Transverse colon (tissue), 4 donors: ENCODE results near the gene LDB2.

Source experiments
- EP300 ChIP-seq: sonication (generic); formaldehyde crosslinking; IDR thresholded peaks from one replicate; pipeline ENCODE4 v1.6.1; 2017; ENCODE audit warnings: antibody characterized with exemption, low read depth
- POLR2A ChIP-seq: fragments of 450-650 bp; IDR thresholded peaks from one replicate; pipeline ENCODE4 v1.6.1; 2016; ENCODE audit warnings: antibody characterized with exemption, mild to moderate bottlenecking, moderate library complexity
- POLR2AphosphoS5 ChIP-seq, 3 donors: sonication (generic); formaldehyde crosslinking; IDR thresholded peaks; one replicate each; pipeline ENCODE4 v1.6.1; 2016; ENCODE audit warnings: antibody characterized with exemption in 3 of 3
- TF ChIP-seq, protein P1 (sequence below), 5 experiments: fragments of 200-600 bp in 3 of 5; fragments of 450-650 bp in 2 of 5; sonication (generic) in 3 of 5; IDR thresholded peaks; 1 replicate in 2 of 5; 2 replicates in 3 of 5; pipeline ENCODE4 v1.5.1; 2016 to 2017; ENCODE audit warnings: antibody characterized with exemption in 5 of 5, inconsistent platforms in 3 of 5, mild to moderate bottlenecking in 2 of 5, moderate library complexity in 1 of 5

DNA sequence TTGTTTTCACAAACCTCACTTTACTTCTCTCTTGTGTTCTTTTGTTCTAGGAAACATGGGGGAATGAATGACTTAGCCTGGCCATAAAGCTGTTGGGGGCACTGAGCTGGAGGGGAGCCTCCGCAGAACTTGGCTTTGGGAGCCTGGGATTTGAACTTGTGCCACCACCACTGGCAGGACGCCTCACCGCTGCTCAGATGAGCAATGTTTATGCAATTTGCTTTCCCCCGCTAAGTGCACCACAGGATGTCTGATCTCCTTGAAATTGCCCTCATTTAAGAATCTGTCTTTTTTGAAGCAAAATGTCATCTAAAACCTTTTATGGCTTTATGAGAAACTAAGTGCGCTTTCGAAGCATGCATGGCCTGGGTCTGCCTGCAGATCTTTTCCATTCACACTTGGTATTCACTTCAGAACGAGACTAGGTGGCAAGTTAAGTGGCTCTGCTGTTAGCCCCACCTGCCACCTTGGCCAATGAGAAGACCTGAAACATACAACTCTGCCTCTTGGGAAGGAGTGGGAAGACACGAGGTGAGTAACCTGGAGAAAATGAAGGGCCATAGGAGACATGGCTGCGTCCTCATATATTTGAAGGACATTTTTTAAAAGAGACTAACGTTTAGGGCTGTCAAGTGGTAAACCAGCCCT, 119.3 kb downstream of the LDB2 start:
- TF ChIP-seq, protein P1, sequence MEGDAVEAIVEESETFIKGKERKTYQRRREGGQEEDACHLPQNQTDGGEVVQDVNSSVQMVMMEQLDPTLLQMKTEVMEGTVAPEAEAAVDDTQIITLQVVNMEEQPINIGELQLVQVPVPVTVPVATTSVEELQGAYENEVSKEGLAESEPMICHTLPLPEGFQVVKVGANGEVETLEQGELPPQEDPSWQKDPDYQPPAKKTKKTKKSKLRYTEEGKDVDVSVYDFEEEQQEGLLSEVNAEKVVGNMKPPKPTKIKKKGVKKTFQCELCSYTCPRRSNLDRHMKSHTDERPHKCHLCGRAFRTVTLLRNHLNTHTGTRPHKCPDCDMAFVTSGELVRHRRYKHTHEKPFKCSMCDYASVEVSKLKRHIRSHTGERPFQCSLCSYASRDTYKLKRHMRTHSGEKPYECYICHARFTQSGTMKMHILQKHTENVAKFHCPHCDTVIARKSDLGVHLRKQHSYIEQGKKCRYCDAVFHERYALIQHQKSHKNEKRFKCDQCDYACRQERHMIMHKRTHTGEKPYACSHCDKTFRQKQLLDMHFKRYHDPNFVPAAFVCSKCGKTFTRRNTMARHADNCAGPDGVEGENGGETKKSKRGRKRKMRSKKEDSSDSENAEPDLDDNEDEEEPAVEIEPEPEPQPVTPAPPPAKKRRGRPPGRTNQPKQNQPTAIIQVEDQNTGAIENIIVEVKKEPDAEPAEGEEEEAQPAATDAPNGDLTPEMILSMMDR (IDR thresholded peaks at IDR 0.05) = no peak
- TF ChIP-seq POLR2A (no peak), EP300 (no peak), POLR2AphosphoS5 (IDR thresholded peaks at IDR 0.05) (no peak)
